CD4-positive, alpha-beta T cell treated with Interleukin-15 for 4 hours (primary cell): ENCODE measurements around the gene KRTAP9-7.

Experiments
- DNase-seq: peaks from one replicate; pipeline ENCODE4 v3.0.0-alpha.2; 2020; ENCODE audit warnings: low spot score

KRTAP9-7 gene

DNA sequence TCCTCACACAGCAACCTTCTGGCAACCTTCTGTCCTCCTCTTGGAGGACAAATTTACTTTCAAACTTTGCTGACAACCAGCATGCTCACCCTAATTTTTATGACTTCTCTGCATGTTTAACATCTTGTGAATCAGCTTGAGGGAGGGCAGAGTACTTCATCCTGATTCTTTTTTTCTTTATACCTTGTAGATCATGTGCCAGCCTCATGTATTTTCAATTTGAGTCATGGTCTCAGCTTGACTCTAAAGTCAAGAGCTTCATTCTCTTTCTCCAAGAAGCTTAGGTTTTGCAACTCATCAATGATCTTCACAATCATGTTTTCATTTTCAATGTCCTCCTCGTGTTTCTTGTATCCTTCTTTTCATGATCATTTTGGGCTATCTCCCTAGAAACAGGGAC, 3.6 kb upstream of the KRTAP9-7 start:
- no peak for DNase-seq

DNA sequence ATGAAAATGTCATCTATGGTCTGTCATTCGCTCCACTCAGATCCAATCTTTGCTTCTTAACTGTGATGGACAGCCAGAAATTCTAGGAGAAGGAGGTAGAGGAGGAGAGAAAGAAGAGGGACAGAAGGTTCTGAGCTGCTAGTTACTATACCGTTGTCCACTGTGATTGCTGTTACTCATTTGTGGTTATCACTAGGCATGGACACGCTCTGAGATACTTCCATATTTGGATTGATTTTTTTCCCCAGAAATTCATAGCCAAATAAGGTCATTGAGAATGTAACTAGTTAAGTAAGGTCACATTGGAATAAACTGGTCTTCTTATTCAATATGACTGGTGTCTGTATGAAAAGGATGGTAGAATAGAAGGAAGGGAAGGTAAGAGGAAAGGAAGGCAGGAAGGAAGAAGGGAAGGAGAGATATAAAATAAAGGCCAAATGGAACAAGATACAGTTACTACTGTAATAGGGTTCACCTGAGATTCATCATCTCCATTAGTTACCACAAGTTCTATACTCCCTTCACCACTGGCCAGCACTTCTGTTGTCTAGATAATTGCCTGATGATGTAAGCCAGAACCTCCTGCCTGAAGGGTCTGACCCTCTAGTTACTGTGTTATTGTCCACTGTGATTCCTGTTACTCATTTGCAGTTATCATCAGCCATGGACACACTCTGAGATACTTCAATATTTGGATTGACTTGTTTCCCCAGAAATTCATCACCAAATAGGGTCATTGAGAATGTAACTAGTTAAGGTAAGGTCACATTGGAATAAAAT, 2.9 kb downstream of the KRTAP9-7 start:
- no peak for DNase-seq

- no peak for DNase-seq
These were observed 8.5 kb downstream of the KRTAP9-7 start for GRCh38 chr17:41284043-41284442.

GRCh38 chr17:41284546-41284945, 9.0 kb downstream of the KRTAP9-7 start:
- no peak for DNase-seq

GRCh38 chr17:41287050-41287449, 11.6 kb downstream of the KRTAP9-7 start:
- DNase-seq: no peak

- no peak for DNase-seq
These were observed 18.5 kb downstream of the KRTAP9-7 start for GRCh38 chr17:41294016-41294415.

- DNase-seq: no peak
These were observed 21.3 kb downstream of the KRTAP9-7 start for GRCh38 chr17:41296846-41297245.

DNA sequence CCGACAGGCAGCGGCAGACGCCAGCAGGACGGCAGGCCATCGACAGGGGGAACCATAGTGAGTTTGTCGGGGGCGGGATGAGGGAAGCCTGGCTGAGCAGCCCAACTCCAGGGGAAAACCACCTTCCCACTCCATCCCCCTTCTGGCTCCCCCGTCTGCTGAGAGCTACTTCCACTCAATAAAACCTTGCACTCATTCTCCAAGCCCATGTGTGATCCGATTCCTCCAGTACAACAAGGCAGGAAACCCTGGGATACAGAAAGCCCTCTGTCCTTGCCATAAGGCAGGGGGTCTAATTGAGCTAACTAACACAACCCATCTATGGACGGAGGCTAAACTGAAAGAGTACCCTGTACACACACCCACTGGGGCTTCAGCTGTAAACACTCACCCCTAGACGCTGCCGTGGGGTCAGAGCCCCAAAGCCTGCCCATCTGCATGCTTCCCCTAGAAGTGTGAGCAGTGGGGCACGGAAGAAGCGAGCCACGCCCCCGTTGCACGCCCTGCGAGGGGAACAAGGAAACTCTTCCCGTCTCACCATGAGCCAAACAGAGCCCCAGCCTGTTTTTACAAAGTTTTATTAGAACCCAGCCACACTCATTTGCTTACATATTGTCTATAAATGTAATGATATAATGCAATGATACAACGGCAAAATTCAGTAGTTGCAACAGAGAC, 23.1 kb downstream of the KRTAP9-7 start:
- DNase-seq: no peak

GRCh38 chr17:41301204-41301790, 25.8 kb downstream of the KRTAP9-7 start:
- no peak for DNase-seq

- no peak for DNase-seq
These were observed 26.7 kb downstream of the KRTAP9-7 start, which contains the start of gene KRTAP29-1 for GRCh38 chr17:41301916-41302901. KRTAP29-1 (minus strand) TSS chr17:41302851; CDS start chr17:41302851, 0 bp downstream.

- DNase-seq: no peak
These were observed 27.5 kb downstream of the KRTAP9-7 start for GRCh38 chr17:41302981-41303380.

DNA sequence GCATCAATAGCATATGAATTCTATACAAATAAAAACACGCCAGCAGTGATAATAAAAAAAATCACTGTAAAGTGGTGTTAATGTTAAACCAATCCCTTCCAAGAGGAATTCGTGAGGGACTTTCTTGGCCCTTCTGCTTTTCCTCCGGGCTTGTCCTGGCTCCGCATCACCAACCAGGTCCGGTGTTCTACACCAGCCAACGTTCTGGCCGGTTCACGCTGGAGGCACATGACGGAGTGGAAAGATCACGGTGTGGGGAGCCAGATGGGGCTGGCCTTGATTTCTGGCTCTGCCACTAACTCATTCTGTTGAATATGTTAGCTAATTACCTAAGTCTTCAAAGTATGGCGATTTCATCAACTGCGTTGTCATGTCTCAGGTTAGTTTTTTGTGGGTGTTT, 28.6 kb downstream of the KRTAP9-7 start:
- no peak for DNase-seq

- no peak for DNase-seq
These were observed 32.1 kb downstream of the KRTAP9-7 start for GRCh38 chr17:41307647-41308046.

DNA sequence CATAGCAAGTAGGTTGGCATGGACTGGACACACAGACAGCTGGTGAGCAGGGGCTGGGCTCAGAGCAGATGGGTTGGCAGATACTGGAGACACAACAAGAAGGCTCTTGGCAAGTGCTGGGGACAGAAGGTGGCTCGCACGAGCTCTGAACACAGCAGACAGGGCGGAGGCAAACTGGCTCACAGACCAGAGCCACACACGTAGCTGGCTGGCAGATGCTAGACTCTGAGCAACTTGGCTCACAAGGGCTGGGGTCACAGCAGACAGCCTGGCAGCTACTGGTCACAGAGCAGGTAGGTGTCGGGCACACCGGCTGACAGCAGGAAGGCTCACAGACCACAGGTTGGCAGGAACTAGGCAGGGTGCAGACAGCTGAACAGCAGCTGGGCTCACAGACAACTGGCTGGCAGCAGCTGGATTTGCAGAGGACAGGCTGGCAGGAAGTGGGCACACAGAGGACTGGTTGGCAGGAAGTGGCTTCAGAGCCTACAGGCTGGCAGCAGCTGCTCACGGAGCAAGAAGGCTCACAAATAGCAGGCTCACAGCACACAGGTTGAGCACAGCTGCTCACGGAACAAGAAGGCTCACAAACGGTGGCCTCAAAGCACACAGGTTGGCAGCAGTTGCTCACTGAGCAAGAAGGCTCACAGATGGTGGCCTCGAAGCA, 32.9 kb downstream of the KRTAP9-7 start:
- peak; percentile 88 for DNase-seq

GRCh38 chr17:41308918-41309359, 33.4 kb downstream of the KRTAP9-7 start, which contains the start of gene KRTAP16-1:
KRTAP16-1 (minus strand) TSS chr17:41309309; CDS start chr17:41309253, 56 bp downstream.
- peak; percentile 71 for DNase-seq

GRCh38 chr17:41311111-41311510, 35.6 kb downstream of the KRTAP9-7 start:
- DNase-seq: no peak

DNA sequence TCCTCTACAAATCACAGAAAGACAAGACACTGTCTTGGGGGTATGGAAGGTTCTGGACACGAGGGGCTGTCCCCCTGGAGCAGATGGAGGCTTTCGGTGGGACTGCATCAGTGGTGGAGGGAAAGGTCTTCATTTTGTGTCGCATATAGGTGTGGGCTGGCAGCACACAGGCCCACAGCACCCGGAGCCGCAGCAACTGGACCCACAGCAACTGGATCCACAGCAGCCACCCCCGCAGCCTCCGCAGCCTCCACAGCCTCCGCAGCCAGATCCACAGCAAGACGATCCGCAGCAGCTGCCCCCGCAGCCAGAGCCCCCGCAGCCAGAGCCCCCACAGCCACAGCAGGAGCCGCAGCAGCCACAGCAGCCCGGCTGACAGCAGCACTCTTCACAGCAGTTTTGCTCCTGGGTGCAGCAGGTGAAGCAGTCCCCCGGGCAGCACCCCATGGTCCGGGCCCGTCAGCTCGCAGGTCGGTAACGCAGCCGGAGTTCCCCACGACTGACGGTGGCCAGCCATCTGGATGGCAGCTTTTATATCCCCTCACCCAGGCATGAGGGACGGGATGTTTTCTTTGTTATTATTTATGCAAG, 39.8 kb downstream of the KRTAP9-7 start, which contains the start of gene KRTAP17-1:
Gene KRTAP17-1, minus strand, starts transcription at position 507 of the 591 bp plus-strand sequence. Its CDS starts 60 bp downstream, at position 447.
- DNase-seq: no peak

GRCh38 chr17:41315814-41316445, 40.4 kb downstream of the KRTAP9-7 start:
- no peak for DNase-seq

GRCh38 chr17:41318231-41318630, 42.7 kb downstream of the KRTAP9-7 start:
- DNase-seq: no peak
